Left ventricle myocardium superior (tissue), 1 donor: ENCODE results near the gene SORCS2. TPM values are rescaled to one million over a fixed set of nuclear protein-coding genes. Genes with fewer than 3 reads are reported as not detected.

Experiments
- ATAC-seq: fragments of 200-7000 bp; cut with Tn5 transposase; one replicate; pipeline ENCODE4 v1.9.1; 2020; ENCODE audit warnings: mild to moderate bottlenecking, moderate library complexity
- DNase-seq: peaks from one replicate; pipeline ENCODE4 v3.0.0-alpha.2; 2020
- intact Hi-C: fragments of 100-400 bp; cut with micrococcal nuclease; formaldehyde crosslinking; loops from one replicate; pipeline ENCODE4 v1.11.0; 2022
- total RNA-seq: library from RNA; stranded (reverse); fragmentation: NEBNext Ultra II Directional; extraction: Animal tissue kit (Norgen Biotek cat#: 25700); gene quantifications from one replicate; pipeline ENCODE4 v1.2.1, GENCODE V29; 2021
- donor health status: DM: no; HTN: yes; CAD: no; lungs with severe emphysema.

SORCS2 gene
- total RNA-seq, 1 donor from 2014 or later: 1.5 TPM

GRCh38 chr4:7366954-7367353 lies 174.6 kb downstream of the SORCS2 start:
- DNase-seq: no peak

DNA sequence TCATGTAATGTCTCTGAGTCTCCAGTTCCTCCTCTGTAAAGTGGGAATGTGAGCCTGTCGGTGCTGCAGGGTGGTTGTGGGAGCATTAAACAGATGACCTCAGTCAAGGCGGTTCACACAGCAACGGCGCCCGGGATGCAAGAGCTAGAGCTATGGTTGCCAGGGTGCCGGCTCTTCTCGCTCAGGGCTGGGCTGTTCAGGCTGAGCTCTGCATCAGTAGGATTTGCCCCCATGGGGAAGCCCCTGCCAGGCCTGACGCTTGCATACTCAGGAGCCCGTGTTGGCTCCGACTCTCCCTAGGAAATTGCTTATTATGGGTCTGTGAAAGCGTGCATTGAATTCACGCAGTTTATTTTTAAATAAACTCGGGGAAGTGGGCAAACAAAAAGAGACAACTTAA lies 175.1 kb downstream of the SORCS2 start:
- no peak for DNase-seq
- intact Hi-C loops: no loop called here

More at GRCh38 chr4:7366954-7367353, 174.6 kb downstream of the SORCS2 start:
- intact Hi-C loops: no loop called here
- ATAC-seq: no peak

DNA sequence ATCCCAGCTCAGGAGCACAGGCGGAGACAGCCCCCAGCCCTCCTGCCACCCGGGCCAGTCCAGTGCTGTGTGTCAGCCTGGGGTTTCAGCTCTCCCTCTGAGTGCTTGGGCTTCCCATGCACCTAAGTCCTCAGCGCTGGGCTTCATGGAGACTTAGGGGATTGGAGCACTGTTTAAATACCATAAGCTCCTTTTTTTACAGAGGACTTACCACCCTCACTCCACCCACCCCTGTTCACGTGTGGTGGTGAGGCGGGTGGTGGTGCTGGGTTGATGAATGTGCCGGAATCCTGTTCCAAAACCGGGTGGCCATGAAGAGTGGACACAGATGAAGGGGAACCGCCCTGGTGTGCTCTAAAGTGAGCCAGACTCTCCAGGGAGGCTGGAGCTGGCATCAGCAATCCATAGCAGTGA lies 175.5 kb downstream of the SORCS2 start:
- no peak for DNase-seq
- no peak for ATAC-seq
- intact Hi-C loops: no loop called here

More for the DNA sequence above, 175.1 kb downstream of the SORCS2 start:
- ATAC-seq: no peak

DNA sequence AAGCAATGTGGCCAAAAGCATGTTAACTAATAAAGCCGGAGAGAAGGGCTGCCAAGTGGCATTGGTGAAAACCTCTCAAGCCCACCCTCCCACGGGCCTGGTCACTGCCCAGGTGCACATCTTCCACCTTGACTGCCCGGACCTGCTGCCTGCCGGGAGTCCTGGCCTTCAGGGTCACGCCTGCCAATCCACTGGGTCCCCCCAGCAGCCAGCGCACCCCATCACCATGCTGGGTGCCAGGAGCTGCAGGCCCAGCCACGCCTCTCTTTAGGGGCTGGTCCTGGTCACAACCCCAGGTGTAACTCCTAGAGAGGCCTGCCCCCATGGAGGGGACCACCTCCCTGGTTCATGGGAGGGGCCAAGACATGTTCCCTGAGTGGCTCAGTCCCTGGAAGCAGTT lies 176.0 kb downstream of the SORCS2 start:
- DNase-seq (no peak), ATAC-seq (no peak)
- intact Hi-C loops: no loop called here

DNA sequence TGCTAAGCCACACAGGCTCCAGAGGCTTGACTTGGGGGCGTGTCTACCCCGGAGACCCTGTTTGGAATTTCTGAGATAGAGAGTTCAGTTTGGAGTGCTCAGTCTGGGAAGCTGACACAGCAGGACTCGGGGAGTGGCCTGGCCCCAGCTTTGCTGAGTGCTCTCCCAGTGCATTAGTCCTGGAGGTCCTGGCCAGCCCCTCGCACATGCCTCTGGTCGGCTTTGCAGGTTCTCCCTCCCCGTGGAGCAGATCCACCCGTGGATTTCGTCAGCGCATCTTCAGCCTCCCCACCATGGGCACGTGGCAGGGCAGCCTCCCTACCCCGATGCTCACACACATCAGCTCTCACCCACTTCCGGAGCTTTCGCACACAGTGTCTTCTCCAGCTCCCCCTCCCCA lies 177.2 kb downstream of the SORCS2 start:
- intact Hi-C loops: no loop called here
- ATAC-seq: no peak

GRCh38 chr4:7370038-7370437 lies 177.7 kb downstream of the SORCS2 start:
- ATAC-seq (no peak), DNase-seq (no peak)
- intact Hi-C loops: no loop called here

More for the DNA sequence above, 177.2 kb downstream of the SORCS2 start:
- DNase-seq: no peak

GRCh38 chr4:7371210-7371941 lies 179.0 kb downstream of the SORCS2 start:
- no peak for ATAC-seq
- intact Hi-C loops: no loop called here
- no peak for DNase-seq

DNA sequence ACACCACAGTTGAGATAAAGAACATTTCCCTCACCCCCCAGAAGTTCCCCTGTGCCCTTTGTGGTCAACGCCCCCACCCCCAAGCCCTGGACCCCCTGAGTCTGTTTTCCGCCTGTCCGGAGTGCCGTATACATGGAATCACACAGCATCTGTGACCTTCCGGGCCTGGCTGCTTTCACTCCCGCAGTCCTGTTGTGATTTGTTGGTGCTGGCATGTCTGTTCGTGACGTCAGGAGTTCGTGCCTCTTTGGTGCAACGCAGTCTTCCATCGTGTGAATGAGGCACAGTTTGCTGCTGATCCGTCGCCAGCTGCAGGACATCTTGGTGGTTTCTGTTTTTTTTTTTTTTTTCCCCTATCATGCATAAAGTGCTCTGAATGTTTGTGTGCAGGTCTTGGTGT lies 180.3 kb downstream of the SORCS2 start:
- no peak for ATAC-seq
- DNase-seq: no peak
- intact Hi-C loops: no loop called here

GRCh38 chr4:7374571-7374970 lies 182.2 kb downstream of the SORCS2 start:
- intact Hi-C loops: no loop called here
- no peak for DNase-seq

DNA sequence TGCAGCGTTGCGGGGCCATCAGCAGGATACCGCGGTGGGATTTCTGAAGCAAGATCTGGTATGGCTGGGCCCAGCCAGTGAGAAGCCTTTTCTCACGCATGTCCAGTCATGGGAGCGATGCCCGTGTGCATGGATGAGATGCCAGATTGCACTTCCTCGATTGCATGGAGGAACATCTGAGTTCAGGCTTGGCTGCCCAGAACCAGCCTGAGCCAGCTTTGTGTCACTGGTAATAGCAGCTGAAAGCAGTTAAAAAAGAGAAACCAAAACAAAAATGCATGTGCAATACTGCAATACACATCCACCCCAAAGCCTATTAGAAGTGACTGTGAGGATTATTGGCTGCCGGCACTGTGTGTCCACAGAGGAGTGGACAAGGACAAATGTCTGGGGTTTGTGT lies 183.1 kb downstream of the SORCS2 start:
- DNase-seq (no peak), ATAC-seq (no peak)
- intact Hi-C loops: no loop called here

More at GRCh38 chr4:7374571-7374970, 182.2 kb downstream of the SORCS2 start:
- ATAC-seq: no peak

DNA sequence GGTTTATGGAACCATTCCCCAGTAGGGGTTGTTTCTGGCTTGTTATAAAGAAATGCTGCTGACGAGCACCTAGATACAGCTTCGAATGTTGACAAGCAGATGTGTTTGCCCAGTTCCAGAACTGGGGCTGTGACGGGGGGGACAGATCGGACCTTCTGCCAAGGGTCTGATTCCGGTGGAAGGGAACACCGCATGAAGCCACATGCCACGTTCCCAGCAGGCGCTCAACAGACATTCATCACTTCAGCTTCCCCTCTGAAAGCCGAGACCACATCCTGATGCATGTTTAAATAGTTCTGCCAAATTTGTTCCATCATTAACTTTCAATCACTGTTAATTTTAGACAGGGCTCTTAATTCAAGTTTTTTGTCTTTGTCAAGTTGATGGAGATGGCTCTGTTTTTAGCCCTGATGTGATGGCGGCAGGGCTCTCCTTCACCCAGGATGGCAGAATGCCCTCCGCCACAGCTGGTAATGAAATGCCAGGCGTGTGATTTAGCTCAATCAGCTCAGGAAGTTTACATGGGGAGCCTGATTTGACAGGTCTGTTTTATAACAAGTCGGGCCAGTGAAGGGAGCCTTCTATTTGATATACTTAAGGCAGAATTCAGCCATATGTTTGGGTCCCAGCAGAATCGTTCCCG lies 185.0 kb downstream of the SORCS2 start:
- DNase-seq (no peak), ATAC-seq (peak; percentile 54)
- intact Hi-C loops: no loop called here

- no peak for DNase-seq
- intact Hi-C loops: no loop called here
- ATAC-seq: no peak
Measured at GRCh38 chr4:7379186-7379585, 186.8 kb downstream of the SORCS2 start.

DNA sequence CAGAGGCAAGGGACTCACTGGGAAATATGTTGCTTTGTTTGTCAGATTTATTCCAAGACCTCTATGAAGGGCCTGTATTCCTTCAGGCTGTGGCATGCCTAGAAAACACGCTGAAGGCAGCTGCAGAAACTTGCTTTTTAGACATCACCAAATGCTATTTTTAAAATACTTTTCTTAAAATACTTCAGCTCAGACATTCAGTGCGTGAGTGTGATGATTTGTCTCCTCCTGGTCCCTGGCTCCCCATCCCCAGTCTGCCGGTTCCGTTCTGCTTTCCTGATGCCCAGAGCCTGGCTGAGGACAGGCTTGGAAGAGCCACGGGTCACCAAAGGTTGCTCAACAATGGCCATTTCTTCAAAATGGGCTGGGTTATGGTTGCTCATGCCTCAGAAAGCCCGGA lies 187.4 kb downstream of the SORCS2 start:
- DNase-seq: no peak
- ATAC-seq: no peak
- intact Hi-C loops: no loop called here

GRCh38 chr4:7381221-7381889 lies 189.0 kb downstream of the SORCS2 start:
- DNase-seq: peak; percentile 46
- peak; percentile 78 for ATAC-seq
- intact Hi-C loops: no loop called here

- ATAC-seq (no peak), DNase-seq (no peak)
- intact Hi-C loops: no loop called here
Measured at GRCh38 chr4:7381890-7382633, 189.7 kb downstream of the SORCS2 start.

DNA sequence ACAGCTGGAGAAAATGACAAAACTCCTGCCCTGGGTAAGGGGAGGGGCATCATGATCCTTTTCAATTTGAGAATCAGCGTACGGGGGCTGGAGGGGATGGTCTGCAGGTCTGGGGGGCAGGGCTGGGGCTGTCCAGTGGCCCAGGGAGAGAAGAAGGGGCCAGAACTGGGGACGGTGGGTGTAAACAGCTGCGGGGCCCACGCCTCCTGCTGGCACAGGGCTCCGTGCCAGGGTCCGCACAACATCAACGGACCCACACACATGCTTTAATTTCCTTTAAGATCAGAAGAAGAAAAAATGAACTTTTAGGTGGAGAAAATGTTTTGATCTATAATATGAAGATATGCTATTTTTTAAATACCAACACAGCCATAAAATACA lies 190.3 kb downstream of the SORCS2 start:
- DNase-seq: no peak
- no peak for ATAC-seq
- intact Hi-C loops: no loop called here

DNA sequence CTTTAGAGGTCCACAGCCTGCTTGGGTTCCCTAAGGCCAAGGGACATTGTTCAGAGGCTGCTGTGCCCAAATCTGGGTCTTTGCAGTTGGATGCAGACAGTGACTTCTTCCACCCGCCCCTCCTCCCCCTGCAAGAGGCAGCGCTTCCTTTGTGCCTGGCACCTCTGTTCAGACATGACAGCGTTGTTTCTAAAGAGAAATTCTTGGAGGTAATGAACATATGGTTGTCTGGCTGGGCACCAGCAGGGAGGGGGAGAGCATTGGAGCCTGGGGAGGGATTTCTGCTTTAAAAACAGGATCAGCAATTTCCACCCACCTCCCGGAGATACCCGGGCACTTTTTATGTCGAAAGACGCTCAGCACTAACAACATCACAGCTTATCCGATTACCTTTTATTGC lies 190.9 kb downstream of the SORCS2 start:
- ATAC-seq: no peak
- intact Hi-C loops: no loop called here
- no peak for DNase-seq

GRCh38 chr4:7384003-7384928 lies 191.9 kb downstream of the SORCS2 start:
- ATAC-seq (no peak), DNase-seq (no peak)
- intact Hi-C loops: no loop called here
